Activated CD4-positive, alpha-beta T cell treated with anti-CD3 and anti-CD28 coated beads, Interleukin-2, amount 10 ng/mL, durations not matched to agents 24 days and 14 days (primary cell): ENCODE measurements around the gene NTSR2. TPM values are rescaled to one million over a fixed set of nuclear protein-coding genes. Genes with fewer than 3 reads are reported as not detected.

Experiments
- DNase-seq: peaks from one replicate; pipeline ENCODE4 v3.0.0; 2022
- H3K27ac Mint-ChIP-seq: one replicate; pipeline ENCODE4 v1.8.0; 2022; ENCODE audit warnings: mild to moderate bottlenecking, mixed read lengths
- H3K27me3 Mint-ChIP-seq: one replicate; pipeline ENCODE4 v1.8.0; 2022; ENCODE audit warnings: mixed read lengths
- H3K36me3 Mint-ChIP-seq: one replicate; pipeline ENCODE4 v1.8.0; 2022; ENCODE audit warnings: low read depth, mild to moderate bottlenecking, mixed read lengths
- H3K4me1 Mint-ChIP-seq: one replicate; pipeline ENCODE4 v1.8.0; 2021; ENCODE audit warnings: mixed read lengths
- H3K4me3 Mint-ChIP-seq: one replicate; pipeline ENCODE4 v1.8.0; 2022; ENCODE audit warnings: mild to moderate bottlenecking, moderate library complexity, mixed read lengths
- H3K9me3 Mint-ChIP-seq: one replicate; pipeline ENCODE4 v1.8.0; 2021; ENCODE audit warnings: mixed read lengths
- intact Hi-C: fragments of 100-400 bp; cut with micrococcal nuclease; formaldehyde crosslinking; loops from one replicate; pipeline ENCODE4 v1.15.1; 2023
- total RNA-seq: library from RNA; stranded (reverse); gene quantifications from 2 replicates; pipeline ENCODE4 v1.2.3, GENCODE V29; 2022

NTSR2 gene
- total RNA-seq: not detected in 2 replicates

GRCh38 chr2:11669454-11670291, at the start of gene NTSR2:
Gene NTSR2, minus strand, starts transcription at chr2:11670195. Its CDS starts 66 bp downstream, at chr2:11670129.
- Mint-ChIP-seq H3K4me1 (peaks cover 6% of the 10 kb centered on the region), H3K9me3 (peaks cover 4% of the 10 kb centered on the region), H3K27ac (no peak within 1 kb of the TSS), H3K27me3 (peaks cover 27% of the 10 kb centered on the region), H3K36me3 (no peaks in the 10 kb centered on the region), H3K4me3 (no peak within 1 kb of the TSS)
- DNase-seq: peak; percentile 84
- intact Hi-C loops: no loop called here

GRCh38 chr2:11719230-11719977, 49.4 kb upstream of the NTSR2 start:
- Mint-ChIP-seq H3K4me1 (peaks cover 6% of the 10 kb centered on the region), H3K27ac (no peak overlapping the region), H3K36me3 (no peaks in the 10 kb centered on the region), H3K4me3 (peak overlapping the region; percentile 44), H3K27me3 (peaks cover 51% of the 10 kb centered on the region), H3K9me3 (no peaks in the 10 kb centered on the region)
- intact Hi-C loops: no loop called here
- no peak for DNase-seq

GRCh38 chr2:11718606-11719005, 48.6 kb upstream of the NTSR2 start:
- peaks cover 45% of the 10 kb centered on the region for H3K27me3 Mint-ChIP-seq
- peaks cover 6% of the 10 kb centered on the region for H3K4me1 Mint-ChIP-seq
- no peak overlapping the region for H3K27ac Mint-ChIP-seq
- no peaks in the 10 kb centered on the region for H3K9me3 Mint-ChIP-seq
- intact Hi-C loops: no loop called here
- no peak for DNase-seq
- no peak overlapping the region for H3K4me3 Mint-ChIP-seq
- H3K36me3 Mint-ChIP-seq: no peaks in the 10 kb centered on the region

- Mint-ChIP-seq H3K36me3 (no peaks in the 10 kb centered on the region), H3K9me3 (no peaks in the 10 kb centered on the region), H3K4me3 (no peak overlapping the region), H3K27ac (no peak overlapping the region), H3K27me3 (peaks cover 40% of the 10 kb centered on the region), H3K4me1 (peaks cover 6% of the 10 kb centered on the region)
- intact Hi-C loops: no loop called here
- no peak for DNase-seq
Observed at GRCh38 chr2:11717623-11718022, 47.6 kb upstream of the NTSR2 start.

- no peak overlapping the region for H3K27ac Mint-ChIP-seq
Observed at GRCh38 chr2:11716689-11717321, 46.8 kb upstream of the NTSR2 start.

GRCh38 chr2:11715987-11716652, 46.1 kb upstream of the NTSR2 start:
- Mint-ChIP-seq H3K9me3 (no peaks in the 10 kb centered on the region), H3K27me3 (peaks cover 41% of the 10 kb centered on the region), H3K4me3 (no peak overlapping the region), H3K36me3 (no peaks in the 10 kb centered on the region), H3K4me1 (peaks cover 6% of the 10 kb centered on the region), H3K27ac (no peak overlapping the region)
- intact Hi-C loops: no loop called here
- no peak for DNase-seq

More at GRCh38 chr2:11716689-11717321, 46.8 kb upstream of the NTSR2 start:
- intact Hi-C loops: no loop called here
- H3K4me1 Mint-ChIP-seq: peaks cover 6% of the 10 kb centered on the region
- DNase-seq: no peak
- no peaks in the 10 kb centered on the region for H3K9me3 Mint-ChIP-seq
- no peak overlapping the region for H3K4me3 Mint-ChIP-seq
- peaks cover 38% of the 10 kb centered on the region for H3K27me3 Mint-ChIP-seq
- no peaks in the 10 kb centered on the region for H3K36me3 Mint-ChIP-seq

GRCh38 chr2:11713815-11714214, 43.8 kb upstream of the NTSR2 start:
- no peaks in the 10 kb centered on the region for H3K9me3 Mint-ChIP-seq
- peaks cover 1% of the 10 kb centered on the region for H3K4me1 Mint-ChIP-seq
- H3K36me3 Mint-ChIP-seq: no peaks in the 10 kb centered on the region
- intact Hi-C loops: no loop called here
- no peak overlapping the region for H3K27ac Mint-ChIP-seq
- peaks cover 35% of the 10 kb centered on the region for H3K27me3 Mint-ChIP-seq
- no peak overlapping the region for H3K4me3 Mint-ChIP-seq
- no peak for DNase-seq

- H3K9me3 Mint-ChIP-seq: no peaks in the 10 kb centered on the region
- no peaks in the 10 kb centered on the region for H3K36me3 Mint-ChIP-seq
- H3K27ac Mint-ChIP-seq: no peak overlapping the region
- no peak overlapping the region for H3K4me3 Mint-ChIP-seq
- peaks cover 27% of the 10 kb centered on the region for H3K27me3 Mint-ChIP-seq
- DNase-seq: no peak
- H3K4me1 Mint-ChIP-seq: peaks cover 1% of the 10 kb centered on the region
- intact Hi-C loops: no loop called here
Observed at GRCh38 chr2:11712866-11713265, 42.9 kb upstream of the NTSR2 start.

GRCh38 chr2:11711751-11712150, 41.8 kb upstream of the NTSR2 start:
- no peak for DNase-seq
- no peak overlapping the region for H3K4me3 Mint-ChIP-seq
- intact Hi-C loops: no loop called here
- no peaks in the 10 kb centered on the region for H3K9me3 Mint-ChIP-seq
- H3K36me3 Mint-ChIP-seq: no peaks in the 10 kb centered on the region
- H3K27ac Mint-ChIP-seq: no peak overlapping the region
- H3K4me1 Mint-ChIP-seq: peaks cover under 1% of the 10 kb centered on the region
- peaks cover 22% of the 10 kb centered on the region for H3K27me3 Mint-ChIP-seq

GRCh38 chr2:11711354-11711716, 41.3 kb upstream of the NTSR2 start:
- Mint-ChIP-seq H3K27ac (no peak overlapping the region), H3K36me3 (no peaks in the 10 kb centered on the region), H3K4me3 (no peak overlapping the region), H3K4me1 (no peaks in the 10 kb centered on the region), H3K27me3 (peaks cover 20% of the 10 kb centered on the region), H3K9me3 (no peaks in the 10 kb centered on the region)
- DNase-seq: no peak
- intact Hi-C loops: no loop called here

GRCh38 chr2:11710632-11711353, 40.8 kb upstream of the NTSR2 start:
- Mint-ChIP-seq H3K27me3 (peaks cover 19% of the 10 kb centered on the region), H3K4me1 (no peaks in the 10 kb centered on the region), H3K9me3 (no peaks in the 10 kb centered on the region), H3K4me3 (no peak overlapping the region), H3K27ac (no peak overlapping the region), H3K36me3 (no peaks in the 10 kb centered on the region)
- intact Hi-C loops: no loop called here
- no peak for DNase-seq

GRCh38 chr2:11710210-11710609, 40.2 kb upstream of the NTSR2 start:
- H3K27ac Mint-ChIP-seq: no peak overlapping the region
- intact Hi-C loops: no loop called here
- no peaks in the 10 kb centered on the region for H3K9me3 Mint-ChIP-seq
- no peak for DNase-seq
- no peak overlapping the region for H3K4me3 Mint-ChIP-seq
- no peaks in the 10 kb centered on the region for H3K4me1 Mint-ChIP-seq
- peaks cover 19% of the 10 kb centered on the region for H3K27me3 Mint-ChIP-seq
- no peaks in the 10 kb centered on the region for H3K36me3 Mint-ChIP-seq

GRCh38 chr2:11709293-11709692, 39.3 kb upstream of the NTSR2 start:
- no peaks in the 10 kb centered on the region for H3K9me3 Mint-ChIP-seq
- intact Hi-C loops: no loop called here
- no peaks in the 10 kb centered on the region for H3K36me3 Mint-ChIP-seq
- no peak overlapping the region for H3K27ac Mint-ChIP-seq
- H3K4me3 Mint-ChIP-seq: no peak overlapping the region
- DNase-seq: no peak
- H3K27me3 Mint-ChIP-seq: peaks cover 16% of the 10 kb centered on the region
- no peaks in the 10 kb centered on the region for H3K4me1 Mint-ChIP-seq
